K562 (cell line): ENCODE data around the gene PIK3R1. TPM values are rescaled to one million over a fixed set of nuclear protein-coding genes. Genes with fewer than 3 reads are reported as not detected.

ENCODE experiments used
- ATF3 ChIP-seq, 2 experiments: fragments of 450-650 bp in 1 of 2; sonication (generic) in 1 of 2; formaldehyde crosslinking in 1 of 2; IDR thresholded peaks in 1 of 2; conservative IDR thresholded peaks in 1 of 2; 2 replicates each; pipeline versions ENCODE4 v1.6.1 to v1.8.1; 2016 to 2023; ENCODE audit warnings: mild to moderate bottlenecking in 2 of 2, moderate library complexity in 2 of 2, inconsistent platforms in 1 of 2, missing genetic modification reagents in 1 of 2
- CBX2 ChIP-seq: fragments of 200-600 bp; sonication (generic); IDR thresholded peaks from one replicate; pipeline ENCODE4 v1.6.1; 2012; ENCODE audit warnings: mild to moderate bottlenecking, low read length, inconsistent platforms; ENCODE audit not compliant: insufficient read depth, poor library complexity, severe bottlenecking
- FOS ChIP-seq: IDR thresholded peaks from 3 replicates; pipeline ENCODE4 v1.6.1; 2011; ENCODE audit not compliant: insufficient read length; ENCODE audit errors: extremely low read depth
- GATA2 ChIP-seq: sonication (generic); formaldehyde crosslinking; IDR thresholded peaks from 2 replicates; pipeline ENCODE4 v1.4.0; 2020; ENCODE audit warnings: mild to moderate bottlenecking, missing genetic modification reagents
- KAT2B ChIP-seq: IDR thresholded peaks from one replicate; pipeline ENCODE4 v1.6.1; 2012; ENCODE audit warnings: low read depth, mild to moderate bottlenecking, control low read depth, inconsistent platforms, low read length, moderate library complexity
- KDM1A ChIP-seq, 2 experiments: fragments of 450-650 bp; IDR thresholded peaks; 2 replicates each; pipeline ENCODE4 v1.6.1; 2016; ENCODE audit warnings: mild to moderate bottlenecking in 2 of 2
- MGA ChIP-seq: fragments of 450-650 bp; IDR thresholded peaks from 2 replicates; pipeline ENCODE4 v1.6.1; 2016; ENCODE audit warnings: mild to moderate bottlenecking, moderate library complexity
- NR2F6 ChIP-seq: fragments of 450-650 bp; formaldehyde crosslinking; IDR thresholded peaks from 2 replicates; pipeline ENCODE4 v1.4.0; 2020; ENCODE audit warnings: mild to moderate bottlenecking
- RAD51 ChIP-seq: fragments of 450-650 bp; IDR thresholded peaks from 2 replicates; pipeline ENCODE4 v1.7.1; 2016; ENCODE audit warnings: low read depth, mild to moderate bottlenecking, borderline replicate concordance
- SMARCA4 ChIP-seq: fragments of 450-650 bp; IDR thresholded peaks from 2 replicates; pipeline ENCODE4 v1.6.1; 2016
- TCF3 ChIP-seq: sonication (generic); formaldehyde crosslinking; IDR thresholded peaks from 2 replicates; pipeline ENCODE4 v1.4.0; 2020; ENCODE audit warnings: mild to moderate bottlenecking, missing genetic modification reagents
- ZBTB12 ChIP-seq: fragments of 250-450 bp; sonication (Bioruptor Pico); IDR thresholded peaks from 2 replicates; pipeline ENCODE4 v1.4.0; 2020
- ZNF507 ChIP-seq: conservative IDR thresholded peaks from 2 replicates; pipeline ENCODE4 v1.6.1; 2017; ENCODE audit warnings: missing genetic modification characterization, missing compliant biosample characterization
- polyA plus RNA-seq, 8 experiments: library from polyadenylated mRNA; depleted of rRNA in 4 of 8; stranded (reverse) in 5 of 8; unstranded in 3 of 8; fragments of >200 nt; fragmentation: Nextera tagmentation in 2 of 8; fragmentation: Illumina TruSeq in 1 of 8; extraction: Ambion mirVana in 2 of 8; extraction: Trizol in 1 of 8; gene quantifications; 2 replicates each; pipeline versions ENCODE4 v1.2.1 to v1.2.3, GENCODE V29; 2011 to 2014; ENCODE audit warnings: inconsistent platforms in 1 of 8, missing spikeins in 1 of 8
- total RNA-seq, 7 experiments: library from RNA; depleted of rRNA in 6 of 7; stranded (reverse); fragments of >200 nt in 6 of 7; fragmentation: Illumina TruSeq in 2 of 7; extraction: Trizol in 2 of 7; gene quantifications; 2 replicates each; pipeline versions ENCODE4 v1.2.1 to v1.2.3, GENCODE V29; 2011 to 2021; ENCODE audit warnings: low replicate concordance in 1 of 7

Gene PIK3R1
- total and polyA plus RNA-seq, 9 of the 15 experiments (the other 6 are each of a cell fraction or from before 2014, with no cell fraction given), result 1.1 to 9.7 (median 4.8) TPM

- TF ChIP-seq ATF3 (IDR thresholded peaks at IDR 0.05) (peak; percentile 47; the same call in 1 of the 2 replicates), ATF3 (CRISPR knock-in tag; conservative IDR thresholded peaks at IDR 0.05) (no peak), FOS (no peak), NR2F6 (CRISPR knock-in tag) (no peak), MGA (no peak), CBX2 (no peak), TCF3 (CRISPR knock-in tag) (peak; percentile 68), GATA2 (CRISPR knock-in tag) (peak; percentile 27; the same call in 1 of the 2 replicates), ZNF507 (no peak), ZBTB12 (CRISPR knock-in tag) (no peak), KDM1A (IDR thresholded peaks at IDR 0.05) (peak in 1 of 2 experiments; percentile 39; a peak in 1 of 4 replicates), SMARCA4 (peak; percentile 51; the same call in 1 of the 2 replicates), KAT2B (no peak), RAD51 (no peak)
These were observed 74.7 kb downstream of the PIK3R1 start (continued) for GRCh38 chr5:68290260-68290674.
